Central memory CD4-positive, alpha-beta T cell (primary cell): ENCODE data around the gene DOCK11.

Experiments used
- DNase-seq: peaks from one replicate; pipeline ENCODE4 v3.0.0; 2022

The DOCK11 gene

DNA sequence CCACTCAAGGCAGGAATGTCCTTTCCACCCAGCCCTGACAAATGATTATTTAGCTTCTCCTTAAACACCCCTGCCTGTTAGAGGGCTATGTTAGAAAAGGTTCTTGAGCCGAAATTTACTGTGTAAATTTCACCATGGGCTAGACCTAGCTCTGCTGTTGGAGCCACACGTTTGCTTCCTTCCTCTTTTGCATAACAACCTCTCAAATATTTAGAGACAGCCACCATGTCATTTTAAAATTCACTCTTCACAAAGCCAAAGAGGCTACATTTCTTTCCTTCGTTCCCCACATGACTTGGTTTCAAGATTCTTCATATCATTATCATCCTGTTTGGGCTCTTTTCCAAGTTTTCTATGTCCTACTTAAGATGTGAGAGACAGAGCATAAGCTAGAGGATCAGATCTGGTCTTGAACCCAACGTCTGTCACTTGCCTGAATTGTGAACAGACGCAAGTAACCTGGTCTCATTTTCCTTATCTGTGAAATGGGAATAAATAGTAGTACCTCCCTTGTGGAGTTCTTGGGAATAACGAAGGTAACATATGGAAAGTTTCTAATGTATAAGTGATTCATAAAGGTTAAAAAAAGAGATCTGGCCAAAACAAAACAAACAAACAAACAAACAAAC, 6.7 kb downstream of the DOCK11 start:
- no peak for DNase-seq

DNA sequence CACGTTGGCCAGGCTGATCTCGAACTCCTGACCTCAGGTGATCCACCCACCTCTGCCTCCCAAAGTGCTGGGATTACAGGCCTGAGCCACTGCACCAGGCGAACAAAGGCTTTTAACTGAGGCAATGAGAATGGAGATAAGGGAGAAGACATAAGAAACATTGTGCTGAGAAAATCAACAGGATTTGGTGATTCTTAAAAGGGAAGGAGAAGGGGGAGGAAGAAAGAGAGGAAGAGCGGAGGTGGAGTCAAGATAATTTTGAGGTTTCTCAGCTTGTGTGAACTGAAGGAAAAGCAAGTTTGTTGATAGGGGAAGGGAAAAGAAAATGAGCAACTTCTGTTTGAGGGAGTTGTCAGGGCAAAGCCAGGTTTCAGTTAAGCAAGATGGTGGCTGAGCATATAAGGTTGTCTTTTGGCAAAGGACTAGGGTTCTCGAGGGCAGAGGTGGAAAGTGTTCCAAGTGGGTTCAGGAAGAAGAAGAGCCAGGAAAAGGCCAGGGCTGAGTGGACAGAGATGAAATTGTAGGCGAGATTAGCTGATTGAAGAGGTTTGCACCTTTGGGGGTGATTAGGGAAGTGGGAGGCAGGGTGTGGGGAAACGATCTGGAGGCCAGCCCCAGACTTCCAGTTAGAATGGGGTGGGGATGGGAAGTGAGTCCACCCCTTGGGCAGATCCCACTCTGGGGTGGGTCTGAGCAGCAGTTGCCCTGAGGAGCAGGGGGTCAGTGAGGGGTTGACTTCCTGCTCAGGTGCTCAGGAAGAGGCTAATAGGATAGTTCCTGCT, 7.8 kb downstream of the DOCK11 start:
- no peak for DNase-seq

GRCh38 chrX:118504581-118504980, 9.0 kb downstream of the DOCK11 start:
- no peak for DNase-seq

GRCh38 chrX:118506805-118507480, 11.3 kb downstream of the DOCK11 start:
- DNase-seq = no peak

GRCh38 chrX:118507766-118508165, 12.2 kb downstream of the DOCK11 start:
- DNase-seq = no peak

GRCh38 chrX:118508221-118508620, 12.6 kb downstream of the DOCK11 start:
- no peak for DNase-seq

DNA sequence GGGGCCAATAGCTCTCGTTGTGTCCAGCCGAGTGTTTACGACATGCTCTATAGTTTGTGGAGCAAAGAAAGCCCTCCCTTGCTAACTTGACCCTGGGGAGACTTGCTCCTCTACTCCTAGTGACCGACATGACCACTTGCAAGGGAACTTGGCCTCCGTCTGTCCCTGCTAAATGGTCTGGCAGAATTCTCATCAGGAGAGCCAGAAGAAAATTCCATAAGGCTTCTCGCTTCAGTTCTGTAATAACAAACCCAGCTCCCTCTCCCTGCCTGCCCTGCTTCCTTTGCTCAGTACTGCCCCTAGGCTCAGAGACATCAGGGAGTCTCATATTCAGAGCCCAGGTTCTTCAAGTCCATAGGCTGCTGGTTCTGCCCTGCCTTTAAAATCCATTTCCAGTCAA, 13.0 kb downstream of the DOCK11 start:
- DNase-seq = no peak

- no peak for DNase-seq
Observed at GRCh38 chrX:118510111-118510510, 14.5 kb downstream of the DOCK11 start.

- no peak for DNase-seq
Observed at GRCh38 chrX:118513120-118513898, 17.7 kb downstream of the DOCK11 start.

DNA sequence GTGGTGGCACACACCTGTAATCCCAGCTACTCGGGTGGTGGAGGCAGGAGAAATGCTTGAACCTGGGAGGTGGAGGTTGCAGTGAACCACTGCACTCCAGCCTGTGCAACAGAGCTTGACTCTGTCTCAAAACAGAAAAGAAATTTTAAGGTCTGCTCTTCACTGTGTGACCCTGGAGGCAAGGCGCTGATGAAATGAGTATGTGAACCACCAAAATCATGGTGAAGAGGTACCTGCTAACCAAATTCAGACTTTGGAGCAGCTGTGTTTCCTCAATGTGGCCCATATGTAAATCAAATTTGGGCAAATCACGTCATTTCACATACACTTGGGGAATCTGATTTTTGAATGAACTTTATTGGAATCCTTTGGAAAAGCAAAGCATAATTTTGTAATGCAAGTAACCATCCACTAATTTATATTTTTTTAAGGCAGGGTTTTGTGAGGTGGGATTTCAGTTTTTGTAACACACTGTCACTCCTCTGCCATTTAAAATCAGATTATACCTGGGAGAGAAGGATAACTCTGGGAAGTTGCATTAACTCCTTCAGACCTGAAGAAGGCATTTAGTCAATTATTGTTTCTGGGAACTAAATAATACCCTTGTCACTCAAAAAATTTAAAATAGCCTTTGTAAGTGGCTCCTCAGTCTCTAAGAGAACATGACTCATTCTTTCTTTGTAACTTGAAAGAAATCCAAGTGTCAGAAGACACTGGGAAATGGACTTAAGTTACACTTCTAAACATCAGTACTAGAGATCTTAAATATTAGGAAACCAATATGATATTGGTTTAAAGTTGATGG, 24.0 kb downstream of the DOCK11 start:
- DNase-seq = no peak

DNA sequence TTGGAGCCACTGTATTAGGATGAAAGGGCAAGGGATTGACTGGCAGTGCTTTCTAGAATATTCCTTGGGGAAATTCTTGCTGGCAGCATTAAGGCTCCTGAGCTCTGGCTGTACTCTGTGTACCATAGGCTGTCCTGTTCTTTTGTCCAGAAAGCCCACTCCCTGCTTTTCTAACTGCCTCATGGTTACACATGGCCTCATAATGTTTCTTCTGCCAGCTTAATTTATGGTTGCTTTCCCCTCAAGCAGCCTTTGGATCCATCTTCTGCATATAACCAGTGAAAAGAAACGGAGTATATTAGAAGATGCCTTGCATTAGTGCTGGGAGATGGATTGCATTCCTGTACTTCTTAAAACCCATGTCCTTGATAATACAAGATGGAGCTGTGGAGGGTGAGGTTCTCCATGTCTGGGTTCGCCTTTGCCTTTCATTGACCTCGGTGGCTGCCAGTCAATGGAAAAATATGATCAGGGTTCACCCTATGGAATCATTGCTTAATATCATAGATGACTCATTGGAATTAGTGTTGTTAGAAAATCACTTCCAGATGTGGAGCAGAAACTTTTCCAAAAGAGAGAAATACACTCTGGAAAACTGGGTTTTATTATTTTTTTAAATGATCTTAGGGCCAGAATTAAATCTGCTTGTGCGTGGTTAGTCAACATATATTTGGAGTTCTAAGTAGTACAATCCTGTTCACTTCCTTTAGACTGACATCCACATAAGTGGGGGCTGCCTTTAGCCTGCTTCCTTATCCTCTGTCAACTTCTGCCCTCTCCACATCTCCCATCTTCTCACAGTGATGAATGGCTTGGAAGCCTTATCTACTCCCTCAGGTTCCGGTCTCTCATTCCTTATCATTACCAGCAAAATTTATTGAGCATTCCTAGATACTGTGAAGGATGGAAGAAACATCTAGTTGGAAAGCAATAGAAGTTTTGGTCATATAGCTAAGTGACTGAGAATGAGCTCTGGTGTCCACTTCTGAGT, 24.9 kb downstream of the DOCK11 start:
- no peak for DNase-seq

DNA sequence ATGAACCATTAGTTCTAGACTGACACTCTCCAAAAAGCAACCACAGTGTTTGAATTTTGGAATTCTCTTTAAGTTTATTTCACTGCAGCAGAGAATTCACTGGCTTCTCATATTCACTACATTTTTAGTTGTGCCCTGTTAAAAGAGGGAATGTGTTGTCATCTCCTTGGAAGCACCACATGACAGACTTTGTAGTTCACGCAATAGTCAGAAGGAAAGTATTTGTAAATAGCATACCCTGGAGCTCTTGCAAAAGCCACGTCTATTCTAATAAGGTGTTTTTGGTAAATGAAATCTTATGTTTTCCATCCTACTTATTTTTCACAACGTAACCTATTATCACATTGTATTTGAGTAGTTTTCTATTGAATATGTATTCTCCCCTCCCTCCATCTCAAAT, 25.8 kb downstream of the DOCK11 start:
- DNase-seq = no peak

DNA sequence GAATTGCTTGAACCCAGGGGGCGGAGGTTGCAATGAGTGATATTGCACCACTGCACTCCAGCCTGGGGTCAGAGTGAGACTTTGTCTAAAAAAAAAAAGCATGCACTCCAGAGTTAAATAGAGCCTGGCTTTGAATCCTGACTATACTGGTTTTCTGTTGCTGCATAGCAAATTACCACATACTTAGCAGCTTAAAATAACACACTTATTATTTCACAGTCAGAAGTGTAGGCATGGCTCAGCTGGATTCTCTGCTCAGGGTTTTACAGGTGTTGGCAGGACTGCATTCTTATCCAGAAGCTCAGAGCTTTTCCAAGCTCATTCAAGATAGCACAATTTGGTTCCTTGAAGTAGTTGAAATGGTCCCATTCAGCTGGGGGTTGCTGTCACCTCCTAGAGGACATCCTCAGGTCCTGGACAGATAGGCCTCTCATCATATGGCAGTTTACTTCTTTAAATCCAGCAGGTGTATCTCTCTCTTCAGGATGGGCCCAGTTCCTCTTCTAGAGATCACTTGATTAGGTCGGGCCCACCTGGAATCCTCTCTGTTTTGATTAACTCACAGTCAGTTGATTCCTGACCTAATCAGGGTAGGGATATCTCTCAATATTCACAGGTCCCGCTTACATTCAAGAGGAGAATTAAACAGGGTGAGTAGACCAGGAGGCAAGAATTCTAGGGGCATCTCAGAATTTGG, 26.8 kb downstream of the DOCK11 start:
- no peak for DNase-seq

- peak; percentile 62 for DNase-seq
Observed at GRCh38 chrX:118523920-118524319, 28.3 kb downstream of the DOCK11 start.

DNA sequence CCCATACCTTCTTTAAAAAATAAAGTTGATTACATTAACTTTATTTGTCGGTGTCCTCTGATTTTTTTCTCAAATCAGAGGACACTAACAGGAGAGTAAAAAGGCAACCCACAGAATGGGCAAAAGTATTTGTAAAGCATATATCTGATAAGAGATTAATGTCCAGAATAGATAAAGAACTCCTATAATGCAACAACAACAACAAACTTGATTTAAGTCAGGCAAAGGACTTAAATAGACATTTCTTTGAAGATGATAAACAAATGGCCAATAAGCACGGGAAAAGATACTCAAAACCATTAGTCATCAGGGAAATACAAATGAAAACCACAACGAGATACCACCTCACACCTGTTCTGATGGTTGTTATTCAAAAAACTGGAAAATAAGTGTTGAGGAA, 28.7 kb downstream of the DOCK11 start:
- DNase-seq = no peak

- no peak for DNase-seq
Observed at GRCh38 chrX:118525174-118525730, 29.6 kb downstream of the DOCK11 start.

DNA sequence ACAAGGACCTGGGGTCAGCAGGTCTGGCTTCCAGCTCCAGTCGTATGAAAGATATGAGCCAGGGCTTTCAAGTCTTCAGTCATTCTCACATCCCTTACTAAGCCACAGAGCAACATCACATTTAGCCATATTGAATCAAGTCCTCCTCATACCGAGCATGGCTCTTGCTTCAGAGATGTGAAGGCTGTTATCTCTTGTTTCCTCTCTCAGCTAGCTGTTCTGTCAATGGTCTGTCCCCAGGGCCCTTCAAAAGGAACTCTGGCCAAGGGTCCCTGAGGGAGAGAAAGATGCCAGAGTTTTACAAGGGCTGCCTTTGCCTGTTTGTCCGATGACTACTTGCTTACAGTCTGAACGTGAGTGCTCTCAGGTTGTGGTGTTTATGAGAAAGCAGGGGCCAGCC, 30.5 kb downstream of the DOCK11 start:
- no peak for DNase-seq

- DNase-seq = peak; percentile 71
Observed at GRCh38 chrX:118528071-118528737, 32.6 kb downstream of the DOCK11 start.

- DNase-seq = no peak
Observed at GRCh38 chrX:118530219-118530911, 34.8 kb downstream of the DOCK11 start.
